HG03097 (cell line): ENCODE measurements around the gene ANXA1.
"Not testable (repeated sequence)": the region's sequence is repeated elsewhere in the genome, so short reads cannot be mapped to it uniquely, and the experiment has no call there.

Experiments
- ATAC-seq: cut with Tn5 transposase; IDR thresholded peaks from one replicate; pipeline ENCODE4 v1.9.1; 2021; ENCODE audit not compliant: unreplicated experiment, low FRiP score

Gene ANXA1

GRCh38 chr9:73166468-73166867 is 14.8 kb downstream of the ANXA1 start:
- ATAC-seq = no peak

- no peak for ATAC-seq
Observed at GRCh38 chr9:73167614-73168013, 15.9 kb downstream of the ANXA1 start.

DNA sequence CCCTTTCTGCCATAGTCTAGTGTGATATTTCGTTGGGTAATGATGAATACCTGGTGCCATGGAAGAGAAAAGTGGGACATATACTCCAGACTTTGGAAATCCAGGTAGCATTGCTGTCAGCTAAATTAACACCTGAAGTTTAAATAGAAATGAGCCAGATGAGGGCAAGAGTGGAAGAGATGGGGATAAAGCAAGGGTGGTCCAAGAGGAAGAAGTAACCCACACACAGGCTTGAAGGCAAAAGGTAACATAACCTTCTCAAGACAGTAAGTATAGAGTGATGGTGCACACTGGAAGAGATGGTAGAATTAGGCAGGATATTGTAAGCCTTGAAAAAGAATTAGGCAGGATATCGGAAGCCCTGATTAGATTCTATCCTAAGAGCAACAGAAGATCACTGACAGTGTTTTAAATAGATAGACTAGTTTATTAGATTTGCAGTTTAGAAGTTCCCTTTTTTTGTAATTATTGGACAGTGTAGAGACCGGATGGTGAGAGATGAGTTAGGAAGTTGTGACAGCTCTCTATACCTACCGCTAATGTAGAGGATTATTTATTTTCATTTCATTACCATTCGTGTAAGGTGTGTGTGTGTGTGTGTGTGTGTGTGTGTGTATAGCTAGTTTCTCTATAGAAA is 16.8 kb downstream of the ANXA1 start:
- ATAC-seq = no peak

DNA sequence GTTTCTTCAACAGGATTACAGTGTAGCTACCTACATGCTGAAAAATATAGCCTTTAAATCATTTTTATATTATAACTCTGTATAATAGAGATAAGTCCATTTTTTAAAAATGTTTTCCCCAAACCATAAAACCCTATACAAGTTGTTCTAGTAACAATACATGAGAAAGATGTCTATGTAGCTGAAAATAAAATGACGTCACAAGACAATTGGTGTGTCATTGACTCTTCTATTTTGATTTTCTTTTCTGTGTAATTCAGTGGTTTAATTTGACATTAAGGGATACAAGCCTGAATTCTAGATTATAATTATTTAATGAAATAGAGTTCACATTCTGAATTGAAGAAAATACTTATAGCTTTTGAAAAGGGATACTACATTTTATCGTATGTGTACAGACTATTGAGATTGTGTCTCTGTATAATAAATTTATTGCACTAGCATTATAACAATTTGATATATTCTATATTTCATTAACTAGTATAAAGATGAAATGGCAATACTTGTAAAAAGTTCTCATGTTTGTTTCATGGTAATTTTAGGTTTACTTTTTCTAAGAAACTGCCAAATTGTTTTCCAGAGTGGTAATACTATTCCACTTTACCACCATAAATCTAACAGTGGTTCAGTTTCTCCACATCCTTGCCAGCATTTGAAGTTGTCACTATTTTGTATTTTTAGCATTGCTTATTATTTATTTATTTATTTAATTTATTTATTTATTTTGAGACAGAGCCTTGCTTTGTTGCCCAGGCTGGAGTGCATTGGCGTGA is 18.7 kb downstream of the ANXA1 start:
- ATAC-seq = no peak

DNA sequence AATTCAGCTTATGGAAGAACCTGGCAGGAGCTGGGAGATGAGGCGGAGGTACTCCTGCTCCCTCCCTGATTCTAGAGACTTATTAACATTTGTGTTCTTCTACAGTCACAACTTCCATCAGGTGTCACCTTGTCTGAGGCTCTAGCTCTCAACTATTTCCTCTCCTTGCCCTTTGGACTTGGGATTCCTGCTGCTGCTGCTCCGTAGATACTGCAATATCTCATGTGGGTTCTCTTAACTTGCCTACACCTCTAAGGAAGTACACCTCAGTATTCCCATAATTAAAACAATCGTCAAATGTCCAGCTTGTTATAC is 21.2 kb downstream of the ANXA1 start:
- no peak for ATAC-seq

- ATAC-seq = no peak
Observed at GRCh38 chr9:73173557-73174329, 22.1 kb downstream of the ANXA1 start.

- no peak for ATAC-seq
Observed at GRCh38 chr9:73174330-73174980, 22.8 kb downstream of the ANXA1 start.

DNA sequence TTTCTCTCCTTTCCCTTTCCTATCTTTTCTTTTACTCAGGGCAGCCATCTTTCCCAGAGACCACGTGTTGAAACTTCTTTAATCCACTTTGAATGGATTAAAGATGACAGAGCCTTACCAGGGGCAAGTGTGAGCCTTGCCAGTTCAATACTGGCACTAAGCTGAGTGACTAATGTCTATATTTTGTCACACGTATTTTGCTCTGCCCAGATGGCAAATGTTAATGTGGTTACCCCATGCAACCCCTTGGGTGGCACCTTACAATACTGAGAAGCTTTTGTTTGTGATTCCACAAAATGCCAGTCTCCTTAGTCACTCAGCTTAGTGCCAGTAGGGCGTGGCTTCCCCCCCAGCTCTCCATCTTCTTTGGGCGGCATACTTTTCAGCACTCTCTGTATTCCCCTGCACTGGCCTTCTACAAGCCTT is 24.8 kb downstream of the ANXA1 start:
- ATAC-seq = no peak

DNA sequence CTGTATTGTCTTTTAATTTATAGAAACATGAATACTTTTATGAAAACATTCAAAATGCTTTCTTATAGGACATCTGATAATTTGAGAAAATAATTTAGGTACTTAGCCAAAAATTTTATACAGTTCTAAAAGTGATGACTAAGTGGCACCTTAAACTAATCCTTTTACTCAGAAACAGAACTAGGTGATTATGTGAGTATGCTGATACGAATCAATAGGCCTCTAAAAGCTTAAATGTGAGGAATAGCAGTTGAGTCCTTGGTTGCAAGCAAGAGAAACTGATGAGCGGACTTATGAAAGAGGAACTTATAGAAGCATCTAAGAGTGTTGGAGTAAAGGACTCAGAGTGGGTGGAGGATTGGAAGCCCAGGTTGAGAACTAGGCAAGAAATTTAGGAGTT is 26.4 kb downstream of the ANXA1 start:
- ATAC-seq = no peak

DNA sequence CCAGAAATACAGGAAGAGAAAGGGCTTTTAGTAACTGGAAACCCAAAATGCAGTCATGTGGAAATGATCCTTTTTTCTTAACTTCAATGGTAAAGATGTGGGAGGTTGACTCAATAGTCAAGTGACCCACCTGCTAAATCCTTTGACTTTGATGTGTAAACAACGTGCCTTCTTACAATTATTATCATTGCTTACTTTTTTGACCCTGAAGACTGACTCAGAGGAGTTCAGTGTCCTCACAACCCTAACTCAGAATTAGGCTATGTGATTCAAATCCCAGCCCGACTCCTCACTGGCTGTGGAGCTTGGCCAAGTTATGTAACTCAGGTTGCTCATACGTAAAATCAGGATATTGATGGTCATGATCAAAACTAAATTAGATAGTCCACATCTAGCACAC is 27.9 kb downstream of the ANXA1 start:
- no peak for ATAC-seq

DNA sequence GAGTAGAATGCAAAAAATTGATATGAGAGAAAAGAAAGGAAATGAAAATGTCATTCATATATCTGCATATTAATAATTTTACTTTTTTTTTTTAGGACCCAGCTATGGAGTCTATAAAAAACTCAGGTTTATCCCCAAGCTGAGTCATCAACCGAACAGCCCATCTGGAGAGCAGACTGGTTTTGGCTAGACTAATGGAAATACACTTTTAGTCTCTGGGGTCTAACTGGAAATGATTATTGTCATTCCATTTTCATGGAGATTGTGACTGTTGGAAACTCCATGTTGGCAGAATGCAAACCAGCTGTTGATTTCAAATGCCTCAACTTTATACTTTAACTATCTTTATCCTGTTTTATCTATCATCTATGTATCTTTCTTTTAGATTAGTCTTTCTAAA is 28.7 kb downstream of the ANXA1 start:
- ATAC-seq = no peak

DNA sequence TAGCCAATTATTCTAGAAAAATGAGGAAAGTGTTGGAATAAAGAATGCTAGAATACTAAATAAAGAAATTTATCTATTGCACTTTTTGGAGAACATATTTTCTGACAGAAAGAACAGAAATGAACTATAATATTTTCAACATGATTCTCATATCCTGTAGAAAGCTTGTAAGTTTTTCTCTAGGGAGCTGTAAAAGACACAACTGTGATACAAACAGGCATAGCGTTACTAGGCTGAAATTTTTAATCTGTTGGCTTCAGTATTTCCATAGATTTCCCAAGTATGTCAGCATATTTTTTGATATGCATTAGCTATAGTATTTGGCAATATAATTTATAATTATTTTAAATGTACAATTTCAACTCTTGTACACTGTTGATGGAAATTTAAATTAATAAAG is 31.3 kb downstream of the ANXA1 start:
- no peak for ATAC-seq

DNA sequence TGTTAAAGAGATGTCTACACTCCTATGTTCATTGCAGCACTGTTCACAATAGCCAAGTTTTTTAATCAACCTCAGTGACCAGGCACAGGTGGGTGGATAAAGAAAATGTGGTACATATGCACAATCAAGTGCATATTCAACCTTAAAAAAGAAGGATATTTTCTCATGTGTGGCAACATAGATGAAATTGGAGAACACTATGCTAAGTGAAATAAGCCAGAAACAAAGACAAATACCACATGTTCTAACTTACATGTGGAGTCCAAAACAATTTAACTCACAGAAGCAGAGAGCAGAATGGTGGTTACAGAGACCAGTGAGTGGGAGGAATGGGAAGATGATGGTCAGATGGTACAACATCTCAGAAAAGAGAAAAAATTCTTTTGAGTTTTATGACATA is 31.8 kb downstream of the ANXA1 start:
- ATAC-seq = no peak

- ATAC-seq = no peak
Observed at GRCh38 chr9:73183917-73184861, 32.5 kb downstream of the ANXA1 start.

GRCh38 chr9:73191109-73191508 is 39.4 kb downstream of the ANXA1 start:
- not testable (repeated sequence) for ATAC-seq

GRCh38 chr9:73194284-73194683 is 42.6 kb downstream of the ANXA1 start:
- ATAC-seq = no peak

GRCh38 chr9:73199448-73199847 is 47.8 kb downstream of the ANXA1 start:
- ATAC-seq = no peak

DNA sequence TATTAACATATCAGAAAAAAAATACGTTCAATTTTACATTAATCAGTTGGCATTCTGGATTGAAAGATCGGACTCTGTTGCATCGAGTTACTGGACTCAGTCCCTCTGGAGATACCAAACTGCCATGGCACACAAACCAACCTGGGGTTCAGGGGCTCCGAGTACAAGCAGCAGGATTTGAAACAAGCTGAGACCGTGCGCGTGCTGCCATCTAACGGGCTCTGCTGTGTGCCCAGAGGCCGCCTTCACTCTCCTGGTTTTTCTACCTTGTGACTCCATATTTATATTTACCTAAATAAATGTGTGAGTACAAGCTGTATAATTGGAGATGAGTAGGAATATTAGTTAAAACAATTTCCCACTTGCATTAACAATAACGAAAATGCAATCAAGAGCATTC is 48.2 kb downstream of the ANXA1 start:
- no peak for ATAC-seq

GRCh38 chr9:73200694-73201452 is 49.2 kb downstream of the ANXA1 start:
- ATAC-seq = no peak
